ENCODE measurements around the gene BRD4. TPM values are rescaled to one million over a fixed set of nuclear protein-coding genes. Genes with fewer than 3 reads are reported as not detected.

BRD4 gene
- total RNA-seq, 4 donors from 2014 or later: 34.7 to 69.6 (median 36.0) TPM

DNA sequence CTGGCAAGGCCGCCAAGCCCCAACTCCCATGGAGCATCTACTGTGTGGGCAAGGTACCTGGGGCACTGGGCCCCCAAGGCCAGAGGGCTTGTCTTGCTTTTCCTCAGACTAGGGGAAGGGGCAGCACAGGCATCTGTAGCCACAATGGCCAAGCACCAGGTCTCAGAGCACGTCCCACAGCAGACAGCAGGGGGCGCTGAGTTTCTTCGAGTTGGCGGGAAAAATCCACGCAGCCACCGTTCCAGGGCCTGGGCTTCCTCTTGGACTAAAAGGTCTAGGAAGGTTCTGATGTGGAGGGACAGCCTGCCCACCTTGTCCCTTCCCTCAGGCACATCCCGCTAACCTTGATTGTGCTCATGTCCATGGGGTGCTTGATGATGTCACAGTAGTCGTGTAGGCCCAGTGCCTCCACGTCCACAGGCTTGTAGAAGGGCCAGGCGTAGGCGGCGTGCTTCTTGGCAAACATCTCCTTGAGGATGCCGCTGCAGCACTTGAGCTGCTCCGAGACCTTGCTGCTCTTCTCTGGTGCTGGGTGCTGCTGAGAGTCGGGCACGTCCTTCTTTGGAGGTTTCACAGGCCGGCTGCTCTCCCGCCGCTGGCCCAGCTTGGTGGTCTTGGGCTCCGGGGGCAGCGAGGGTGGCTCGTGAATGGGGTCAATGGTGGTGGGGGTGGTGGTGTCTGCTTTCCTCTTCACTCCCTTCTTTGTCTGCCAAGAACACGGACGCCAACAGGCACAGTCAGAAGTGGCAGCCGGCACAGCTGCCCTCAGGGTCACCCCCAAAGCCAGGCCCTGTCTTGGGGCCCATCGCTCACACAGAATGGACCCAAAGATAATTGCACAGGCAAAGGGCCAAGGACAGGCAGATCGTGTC lies 68.0 kb downstream of the BRD4 start:
- H3K4me1 ChIP-seq: peaks cover 15 to 71% (median 45%) of the 10 kb centered on the region in 4 donors

DNA sequence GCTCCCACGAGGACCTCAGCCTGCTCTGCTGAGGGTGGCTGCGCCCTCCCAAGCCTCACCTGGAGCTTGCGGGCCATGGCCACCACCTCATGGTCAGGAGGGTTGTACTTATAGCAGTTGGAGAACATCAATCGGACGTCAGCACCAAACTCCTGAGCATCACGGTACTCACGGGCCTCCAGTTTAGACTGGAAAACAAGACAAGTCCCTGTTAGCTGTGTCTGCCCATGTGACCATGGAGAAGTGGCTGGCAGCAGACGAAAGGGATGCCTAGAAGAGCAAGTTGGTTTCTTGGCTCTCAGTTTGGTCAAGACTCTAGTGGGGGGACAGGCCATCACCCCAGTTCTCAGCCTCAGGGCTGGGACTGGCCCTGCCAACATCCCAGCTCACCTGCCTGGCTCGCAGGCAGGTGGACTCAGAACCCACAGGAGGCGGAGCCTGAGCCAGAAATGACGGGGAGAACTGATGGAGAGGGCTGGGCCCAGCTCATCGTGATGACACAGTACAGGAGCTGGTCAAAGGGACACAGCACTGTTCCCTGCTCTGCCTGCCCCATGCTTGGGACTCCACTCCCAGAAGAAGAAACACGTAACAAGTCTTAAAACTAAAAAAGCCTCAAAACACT lies 68.9 kb downstream of the BRD4 start:
- Histone ChIP-seq H3K27ac (peak overlapping the region in 3 of 4 donors; percentile 0 to 82 (median 82)), H3K9me3 (no peaks in the 10 kb centered on the region), H3K4me3 (no peak overlapping the region), H3K4me1 (peaks cover 15 to 62% (median 41%) of the 10 kb centered on the region in 4 donors), H3K36me3 (peaks cover 4 to 89% (median 21%) of the 10 kb centered on the region in 3 donors), H3K27me3 (no peaks in the 10 kb centered on the region)
- TF ChIP-seq CTCF (IDR thresholded peaks at IDR 0.05) (no peak), POLR2A (IDR thresholded peaks at IDR 0.05) (no peak), EP300 (IDR thresholded peaks at IDR 0.05) (no peak)
- 67 to 78% methylated on average over 13 of the region's 13 CpGs for WGBS, 2 donors
- DNase-seq (ENCODE audit: low spot score in 2 of 2): no peak

More for the DNA sequence above, 68.0 kb downstream of the BRD4 start:
- H3K27me3 ChIP-seq: no peaks in the 10 kb centered on the region
- peaks cover 4 to 86% (median 13%) of the 10 kb centered on the region in 3 donors for H3K36me3 ChIP-seq
- peak overlapping the region in 3 of 4 donors; percentile 0 to 82 (median 82) for H3K27ac ChIP-seq
- no peak overlapping the region for H3K4me3 ChIP-seq
- DNase-seq (ENCODE audit: low spot score in 2 of 2): peak; percentile 57 to 76
- TF ChIP-seq POLR2A (IDR thresholded peaks at IDR 0.05) (no peak), CTCF (IDR thresholded peaks at IDR 0.05) (peak; percentile 69 to 91 (median 76)), EP300 (IDR thresholded peaks at IDR 0.05) (peak in 1 of 2 donors; percentile 66)
- 32 to 40% methylated on average over 25 to 27 of the region's 28 CpGs for WGBS, 2 donors
- H3K9me3 ChIP-seq: no peaks in the 10 kb centered on the region

GRCh38 chr19:15262011-15262410 lies 70.3 kb downstream of the BRD4 start:
- TF ChIP-seq CTCF (IDR thresholded peaks at IDR 0.05) (no peak), EP300 (IDR thresholded peaks at IDR 0.05) (no peak), POLR2A (IDR thresholded peaks at IDR 0.05) (no peak)
- Histone ChIP-seq H3K27ac (peak overlapping the region in 2 of 4 donors; percentile 11 to 82), H3K4me3 (no peak overlapping the region), H3K9me3 (no peaks in the 10 kb centered on the region), H3K27me3 (no peaks in the 10 kb centered on the region), H3K4me1 (peaks cover 15 to 48% (median 34%) of the 10 kb centered on the region in 4 donors), H3K36me3 (peaks cover 8 to 94% (median 23%) of the 10 kb centered on the region in 3 donors)
- 80 to 89% methylated on average over 4 of the region's 4 CpGs for WGBS, 2 donors
- DNase-seq (ENCODE audit: low spot score in 2 of 2): no peak

DNA sequence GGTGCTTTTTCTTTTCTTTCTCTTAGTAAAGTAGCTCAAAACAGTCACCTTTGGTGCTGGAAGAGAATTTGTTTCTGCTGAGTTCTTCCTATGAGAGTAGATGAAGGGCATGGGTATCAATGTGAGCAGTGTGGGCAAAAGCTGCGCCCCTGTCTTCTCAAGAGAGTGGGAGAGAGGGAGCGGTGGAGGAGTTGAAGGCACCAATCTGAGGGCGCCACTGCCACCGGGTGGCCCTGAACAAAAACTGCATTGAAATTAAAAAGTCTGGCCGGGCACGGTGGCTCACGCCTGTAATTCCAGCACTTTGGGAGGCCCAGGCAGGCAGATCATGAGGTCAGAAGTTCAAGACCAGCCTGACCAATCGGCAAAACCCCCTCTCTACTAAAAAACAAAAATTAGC lies 71.4 kb downstream of the BRD4 start:
- peak overlapping the region in 2 of 4 donors; percentile 4 to 55 for H3K27ac ChIP-seq
- H3K36me3 ChIP-seq: peaks cover 8 to 97% (median 30%) of the 10 kb centered on the region in 3 donors

More for the DNA sequence above, 71.4 kb downstream of the BRD4 start:
- H3K9me3 ChIP-seq: no peaks in the 10 kb centered on the region
- no peak overlapping the region for H3K4me3 ChIP-seq
- TF ChIP-seq CTCF (IDR thresholded peaks at IDR 0.05) (peak in 1 of 5 experiments; percentile 13), EP300 (IDR thresholded peaks at IDR 0.05) (no peak), POLR2A (IDR thresholded peaks at IDR 0.05) (no peak)
- 65 to 68% methylated on average over 8 of the region's 8 CpGs for WGBS, 2 donors
- no peak for DNase-seq (ENCODE audit: low spot score in 2 of 2)
- peaks cover 10 to 37% (median 23%) of the 10 kb centered on the region in 4 donors for H3K4me1 ChIP-seq
- no peaks in the 10 kb centered on the region for H3K27me3 ChIP-seq

All from tibial nerve (tissue), 4 donors.